Kidney (tissue), 14 donors: Measurements from ENCODE around the gene CEBPE. TPM values are rescaled to one million over a fixed set of nuclear protein-coding genes. Genes with fewer than 3 reads are reported as not detected.

Experiments
- DNase-seq, 5 donors: peaks; one replicate each; pipeline ENCODE4 v3.0.0-alpha.2; 2013 to 2020
- FAIRE-seq: peaks from 2 replicates; lab custom pipeline; 2012; peaks lifted over from hg19 to GRCh38; lab: Jason Lieb, UNC
- H3K27ac ChIP-seq, 2 donors: one replicate each; pipeline ENCODE4 v1.7.0; 2013; ENCODE audit warnings: low read depth in 2 of 2, low read length in 2 of 2, inconsistent platforms in 1 of 2
- H3K27me3 ChIP-seq: one replicate; pipeline ENCODE4 v1.7.1; 2013; ENCODE audit warnings: low read length, inconsistent platforms; ENCODE audit not compliant: control insufficient read depth, insufficient read depth
- H3K36me3 ChIP-seq, 3 donors: one replicate each; pipeline versions ENCODE4 v1.7.0 to v1.7.1; 2013; ENCODE audit warnings: low read length in 3 of 3, control low read depth in 1 of 3, inconsistent platforms in 1 of 3; ENCODE audit not compliant: insufficient read depth in 3 of 3, control insufficient read depth in 2 of 3
- H3K4me1 ChIP-seq, 3 donors: one replicate each; pipeline versions ENCODE4 v1.7.0 to v1.7.1; 2013; ENCODE audit warnings: low read length in 3 of 3, inconsistent platforms in 1 of 3, low read depth in 1 of 3; ENCODE audit not compliant: control insufficient read depth in 2 of 3, insufficient read depth in 2 of 3
- H3K4me3 ChIP-seq, 3 donors: one replicate each; pipeline versions ENCODE4 v1.7.0 to v1.8.1; 2013; ENCODE audit warnings: low read length in 3 of 3, control low read depth in 1 of 3, inconsistent platforms in 1 of 3
- H3K9ac ChIP-seq, 3 donors: one replicate each; pipeline versions ENCODE4 v1.7.0 to v1.7.1; 2013; ENCODE audit warnings: low read length in 3 of 3, control low read depth in 1 of 3, inconsistent platforms in 1 of 3
- H3K9me3 ChIP-seq, 3 donors: one replicate each; pipeline versions ENCODE4 v1.7.0 to v1.7.1; 2013; ENCODE audit warnings: low read length in 3 of 3, control low read depth in 1 of 3, inconsistent platforms in 1 of 3; ENCODE audit not compliant: control insufficient read depth in 2 of 3, insufficient read depth in 1 of 3
- intact Hi-C: fragments of 100-400 bp; cut with DNase I; formaldehyde crosslinking; loops from one replicate; pipeline ENCODE4 v1.11.1; 2022
- polyA plus RNA-seq: library from polyadenylated mRNA; stranded (reverse); fragments of 350-450 nt; fragmentation: Illumina TruSeq; extraction: RNeasy Lipid Tissue Mini Kit (QIAGEN cat#74804); gene quantifications from one replicate; pipeline ENCODE4 v1.2.3, GENCODE V29; 2014; ENCODE audit warnings: low read depth, low replicate concordance; ENCODE audit not compliant: insufficient read depth
- total RNA-seq: library from RNA; stranded (reverse); fragmentation: NEBNext Ultra II Directional; extraction: Animal tissue kit (Norgen Biotek cat#: 25700); gene quantifications from one replicate; pipeline ENCODE4 v1.2.1, GENCODE V29; 2021
- TF ChIP-seq, protein P1 (sequence below): IDR thresholded peaks from 3 replicates; pipeline ENCODE4 v1.5.1; 2012; ENCODE audit warnings: mild to moderate bottlenecking, moderate library complexity, borderline replicate concordance; ENCODE audit not compliant: insufficient read depth; ENCODE audit errors: extremely low read depth
- donor health status: control.
- donor health status: control.
- donor health status: control.
- donor health status: control.
- donor health status: control.
- donor health status: DM: yes; HTN: yes; CAD: no.
- donor health status: Normal renal cell carcinoma (clear cell type).

Gene CEBPE
- total and polyA plus RNA-seq, 2 donors from 2014 or later, result not detected

DNA sequence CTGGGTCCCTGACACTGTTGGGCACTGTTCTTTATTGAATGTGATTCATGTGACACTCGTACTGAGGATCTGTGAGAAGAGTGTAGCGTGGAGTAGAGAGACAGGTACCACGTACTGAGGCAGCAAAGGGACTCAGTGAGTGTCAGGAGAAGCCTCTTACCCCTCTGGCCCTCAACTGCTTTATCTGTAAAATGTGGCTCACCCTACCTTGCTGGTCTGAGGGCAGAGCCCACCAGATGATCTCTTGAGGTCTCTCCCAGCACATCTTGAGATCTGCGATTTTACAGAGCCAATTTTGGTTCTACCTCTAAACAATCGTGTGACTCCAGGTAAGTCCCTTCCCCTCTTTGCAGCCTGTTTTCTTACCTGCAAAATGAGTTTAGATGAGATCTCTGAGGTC lies 3.1 kb downstream of the CEBPE start:
- TF ChIP-seq, protein P1, sequence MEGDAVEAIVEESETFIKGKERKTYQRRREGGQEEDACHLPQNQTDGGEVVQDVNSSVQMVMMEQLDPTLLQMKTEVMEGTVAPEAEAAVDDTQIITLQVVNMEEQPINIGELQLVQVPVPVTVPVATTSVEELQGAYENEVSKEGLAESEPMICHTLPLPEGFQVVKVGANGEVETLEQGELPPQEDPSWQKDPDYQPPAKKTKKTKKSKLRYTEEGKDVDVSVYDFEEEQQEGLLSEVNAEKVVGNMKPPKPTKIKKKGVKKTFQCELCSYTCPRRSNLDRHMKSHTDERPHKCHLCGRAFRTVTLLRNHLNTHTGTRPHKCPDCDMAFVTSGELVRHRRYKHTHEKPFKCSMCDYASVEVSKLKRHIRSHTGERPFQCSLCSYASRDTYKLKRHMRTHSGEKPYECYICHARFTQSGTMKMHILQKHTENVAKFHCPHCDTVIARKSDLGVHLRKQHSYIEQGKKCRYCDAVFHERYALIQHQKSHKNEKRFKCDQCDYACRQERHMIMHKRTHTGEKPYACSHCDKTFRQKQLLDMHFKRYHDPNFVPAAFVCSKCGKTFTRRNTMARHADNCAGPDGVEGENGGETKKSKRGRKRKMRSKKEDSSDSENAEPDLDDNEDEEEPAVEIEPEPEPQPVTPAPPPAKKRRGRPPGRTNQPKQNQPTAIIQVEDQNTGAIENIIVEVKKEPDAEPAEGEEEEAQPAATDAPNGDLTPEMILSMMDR, result no peak
- H3K9me3 ChIP-seq, result no peaks in the 10 kb centered on the region
- H3K4me1 ChIP-seq, result peaks cover 0 to under 1% (median 0%) of the 10 kb centered on the region in 3 donors
- no peak for FAIRE-seq
- H3K27me3 ChIP-seq, result no peaks in the 10 kb centered on the region
- no peaks in the 10 kb centered on the region for H3K36me3 ChIP-seq
- no peak overlapping the region for H3K9ac ChIP-seq
- H3K4me3 ChIP-seq, result no peak overlapping the region
- intact Hi-C loops, result no loop called here
- no peak overlapping the region for H3K27ac ChIP-seq
- peak in 1 of 5 donors; percentile 1 for DNase-seq

DNA sequence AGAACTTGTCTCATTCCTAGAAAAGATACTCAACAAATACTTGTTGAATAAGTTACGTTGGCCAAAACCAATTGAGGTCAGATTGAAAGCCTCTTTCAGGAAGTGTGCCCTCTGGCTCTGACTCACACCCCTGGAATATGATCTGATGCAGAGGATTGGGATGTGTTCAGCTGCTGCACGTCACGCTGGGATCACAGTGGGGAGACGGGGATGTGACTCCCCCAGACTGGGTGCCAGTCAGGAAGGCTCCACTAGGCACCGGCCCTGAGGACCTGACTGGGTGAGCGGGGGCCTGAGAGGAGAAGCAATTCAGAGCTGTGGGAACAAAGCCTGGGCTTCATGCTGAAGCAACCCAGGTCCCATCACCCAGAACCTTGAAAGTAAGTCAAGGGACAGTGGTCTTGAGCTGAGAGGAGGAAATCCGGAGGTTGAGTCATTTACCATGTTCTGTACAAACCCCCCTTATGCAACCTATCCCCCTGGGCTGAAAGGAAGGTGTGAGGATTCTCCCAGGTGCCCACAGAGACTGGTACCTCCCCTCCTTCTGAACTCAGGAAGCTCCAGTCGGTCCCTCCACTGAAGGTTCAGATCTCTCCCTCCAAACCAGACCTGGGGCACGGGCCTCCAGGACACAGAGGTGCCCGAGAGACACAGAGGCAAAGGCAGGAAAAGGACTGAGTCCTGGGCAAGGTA lies 3.9 kb downstream of the CEBPE start:
- H3K4me1 ChIP-seq, result no peaks in the 10 kb centered on the region
- H3K4me3 ChIP-seq, result no peak overlapping the region
- no peaks in the 10 kb centered on the region for H3K27me3 ChIP-seq
- H3K9ac ChIP-seq, result no peak overlapping the region
- H3K36me3 ChIP-seq, result no peaks in the 10 kb centered on the region
- H3K27ac ChIP-seq, result no peak overlapping the region
- peak in 2 of 5 donors; percentile 30 to 75 for DNase-seq
- TF ChIP-seq, protein P1, result no peak
- no peaks in the 10 kb centered on the region for H3K9me3 ChIP-seq
- no peak for FAIRE-seq
- intact Hi-C loops, result no loop called here

DNA sequence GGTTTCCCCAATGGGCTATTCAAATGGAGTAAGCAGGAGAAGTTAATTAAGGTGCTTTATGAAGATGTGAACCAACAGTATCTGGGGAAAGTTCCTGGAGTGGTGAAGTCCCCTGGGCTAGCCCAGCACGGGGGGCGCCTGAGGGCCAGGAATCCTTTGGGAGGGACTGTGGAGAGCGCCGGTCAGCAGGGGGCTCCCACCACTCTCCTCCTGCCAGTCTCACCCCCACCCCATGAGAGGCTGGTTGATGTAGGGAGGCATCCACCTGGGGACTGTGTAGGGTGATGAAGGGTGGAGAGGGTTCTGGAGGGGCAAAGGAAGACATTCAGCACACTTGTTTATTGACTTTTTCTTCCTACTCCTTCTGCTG lies 4.4 kb downstream of the CEBPE start:
- H3K36me3 ChIP-seq, result no peaks in the 10 kb centered on the region
- no peaks in the 10 kb centered on the region for H3K9me3 ChIP-seq
- no peak overlapping the region for H3K9ac ChIP-seq
- H3K4me3 ChIP-seq, result no peak overlapping the region
- no peak for DNase-seq
- TF ChIP-seq, protein P1, result no peak
- FAIRE-seq, result no peak
- no peak overlapping the region for H3K27ac ChIP-seq
- no peaks in the 10 kb centered on the region for H3K27me3 ChIP-seq
- H3K4me1 ChIP-seq, result no peaks in the 10 kb centered on the region
- intact Hi-C loops, result no loop called here

DNA sequence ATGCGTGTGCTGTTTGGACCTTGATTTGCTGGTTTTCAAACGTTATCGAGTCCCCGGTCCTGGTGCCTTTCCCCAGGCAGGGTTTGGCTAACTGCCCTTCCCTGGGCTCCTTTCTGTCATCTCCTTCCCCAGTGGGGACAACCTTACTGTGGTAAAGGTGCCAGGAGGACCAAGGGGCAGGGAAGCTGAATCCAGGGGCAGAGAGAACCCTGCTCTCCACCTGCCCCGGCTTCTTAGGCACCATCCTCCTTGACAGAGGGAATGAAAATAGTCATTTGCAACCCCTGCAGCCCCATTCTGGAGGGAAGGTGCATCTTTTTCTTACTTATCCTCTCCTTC lies 5.0 kb downstream of the CEBPE start:
- TF ChIP-seq, protein P1, result no peak
- Histone ChIP-seq H3K27me3 (no peaks in the 10 kb centered on the region), H3K4me1 (no peaks in the 10 kb centered on the region), H3K9ac (no peak overlapping the region), H3K9me3 (no peaks in the 10 kb centered on the region), H3K36me3 (no peaks in the 10 kb centered on the region), H3K27ac (no peak overlapping the region), H3K4me3 (no peak overlapping the region)
- intact Hi-C loops, result no loop called here
- DNase-seq (no peak), FAIRE-seq (no peak)
